Nephron (organoid): ENCODE measurements around the gene TMEM18.
A peak's percentile ranks its signal among the peaks of the same experiment; 100 is the strongest.

Experiments used
- H3K27ac Mint-ChIP-seq, 3 experiments: 2 replicates each; pipeline ENCODE4 v1.8.0; 2020; ENCODE audit warnings: mixed read lengths in 3 of 3, mild to moderate bottlenecking in 2 of 3, moderate library complexity in 1 of 3
- H3K27me3 Mint-ChIP-seq: 2 replicates; pipeline ENCODE4 v1.8.0; 2021; ENCODE audit warnings: low read depth, mild to moderate bottlenecking, moderate library complexity, mixed read lengths
- H3K36me3 Mint-ChIP-seq: 2 replicates; pipeline ENCODE4 v1.8.0; 2020; ENCODE audit warnings: low read depth, mixed read lengths
- H3K4me1 Mint-ChIP-seq: 2 replicates; pipeline ENCODE4 v1.8.0; 2020; ENCODE audit warnings: mixed read lengths
- H3K4me3 Mint-ChIP-seq, 3 experiments: 2 replicates each; pipeline ENCODE4 v1.8.0; 2020; ENCODE audit warnings: mild to moderate bottlenecking in 3 of 3, mixed read lengths in 3 of 3, moderate library complexity in 2 of 3
- H3K9me3 Mint-ChIP-seq: 2 replicates; pipeline ENCODE4 v1.8.0; 2020; ENCODE audit warnings: mixed read lengths
- CTCF ChIP-seq, 3 experiments: fragments of 200-600 bp; sonication (generic); IDR thresholded peaks; one replicate each; pipeline ENCODE4 v1.5.0; 2021; ENCODE audit warnings: antibody characterized with exemption in 3 of 3; ENCODE audit not compliant: unreplicated experiment in 3 of 3

Gene TMEM18

GRCh38 chr2:719191-719590 is 42.0 kb upstream of the TMEM18 start:
- peaks cover 17% of the 10 kb centered on the region for H3K4me1 Mint-ChIP-seq
- H3K27me3 Mint-ChIP-seq = no peaks in the 10 kb centered on the region
- no peak overlapping the region for H3K27ac Mint-ChIP-seq
- H3K9me3 Mint-ChIP-seq = no peaks in the 10 kb centered on the region
- H3K36me3 Mint-ChIP-seq = no peaks in the 10 kb centered on the region
- no peak overlapping the region for H3K4me3 Mint-ChIP-seq
- TF ChIP-seq CTCF (IDR thresholded peaks at IDR 0.05; ENCODE audit: unreplicated experiment in 3 of 3) = no peak

GRCh38 chr2:717661-718060 is 40.5 kb upstream of the TMEM18 start:
- Mint-ChIP-seq H3K27me3 (no peaks in the 10 kb centered on the region), H3K4me3 (no peak overlapping the region)

GRCh38 chr2:715854-716560 is 38.8 kb upstream of the TMEM18 start:
- Mint-ChIP-seq H3K4me3 (no peak overlapping the region), H3K36me3 (no peaks in the 10 kb centered on the region), H3K27me3 (no peaks in the 10 kb centered on the region), H3K27ac (peak overlapping the region in 1 of 3 experiments; percentile 44), H3K4me1 (peaks cover 18% of the 10 kb centered on the region), H3K9me3 (no peaks in the 10 kb centered on the region)
- peak; percentile 72 to 75 (median 74) for TF ChIP-seq CTCF (IDR thresholded peaks at IDR 0.05; ENCODE audit: unreplicated experiment in 3 of 3)

More at GRCh38 chr2:717661-718060, 40.5 kb upstream of the TMEM18 start:
- H3K4me1 Mint-ChIP-seq = peaks cover 18% of the 10 kb centered on the region
- no peaks in the 10 kb centered on the region for H3K9me3 Mint-ChIP-seq
- H3K36me3 Mint-ChIP-seq = no peaks in the 10 kb centered on the region
- no peak for TF ChIP-seq CTCF (IDR thresholded peaks at IDR 0.05; ENCODE audit: unreplicated experiment in 3 of 3)
- no peak overlapping the region for H3K27ac Mint-ChIP-seq

GRCh38 chr2:715038-715437 is 37.8 kb upstream of the TMEM18 start:
- Mint-ChIP-seq H3K27me3 (no peaks in the 10 kb centered on the region), H3K36me3 (no peaks in the 10 kb centered on the region), H3K9me3 (no peaks in the 10 kb centered on the region), H3K27ac (no peak overlapping the region), H3K4me3 (no peak overlapping the region), H3K4me1 (peaks cover 19% of the 10 kb centered on the region)
- TF ChIP-seq CTCF (IDR thresholded peaks at IDR 0.05; ENCODE audit: unreplicated experiment in 3 of 3) = no peak

GRCh38 chr2:714005-714741 is 37.0 kb upstream of the TMEM18 start:
- no peak overlapping the region for H3K4me3 Mint-ChIP-seq
- H3K27ac Mint-ChIP-seq = no peak overlapping the region
- peaks cover 28% of the 10 kb centered on the region for H3K4me1 Mint-ChIP-seq
- H3K9me3 Mint-ChIP-seq = no peaks in the 10 kb centered on the region
- no peaks in the 10 kb centered on the region for H3K27me3 Mint-ChIP-seq
- TF ChIP-seq CTCF (IDR thresholded peaks at IDR 0.05; ENCODE audit: unreplicated experiment in 3 of 3) = peak; percentile 61 to 67 (median 64)
- H3K36me3 Mint-ChIP-seq = no peaks in the 10 kb centered on the region
